ENCODE data around the gene ACKR1. TPM values are rescaled to one million over a fixed set of nuclear protein-coding genes. Genes with fewer than 3 reads are reported as not detected.
A peak's percentile ranks its signal among the peaks of the same experiment; 100 is the strongest.

Gene ACKR1
- total RNA-seq, 4 donors from 2014 or later: 27.9 to 180 (median 94.4) TPM

DNA sequence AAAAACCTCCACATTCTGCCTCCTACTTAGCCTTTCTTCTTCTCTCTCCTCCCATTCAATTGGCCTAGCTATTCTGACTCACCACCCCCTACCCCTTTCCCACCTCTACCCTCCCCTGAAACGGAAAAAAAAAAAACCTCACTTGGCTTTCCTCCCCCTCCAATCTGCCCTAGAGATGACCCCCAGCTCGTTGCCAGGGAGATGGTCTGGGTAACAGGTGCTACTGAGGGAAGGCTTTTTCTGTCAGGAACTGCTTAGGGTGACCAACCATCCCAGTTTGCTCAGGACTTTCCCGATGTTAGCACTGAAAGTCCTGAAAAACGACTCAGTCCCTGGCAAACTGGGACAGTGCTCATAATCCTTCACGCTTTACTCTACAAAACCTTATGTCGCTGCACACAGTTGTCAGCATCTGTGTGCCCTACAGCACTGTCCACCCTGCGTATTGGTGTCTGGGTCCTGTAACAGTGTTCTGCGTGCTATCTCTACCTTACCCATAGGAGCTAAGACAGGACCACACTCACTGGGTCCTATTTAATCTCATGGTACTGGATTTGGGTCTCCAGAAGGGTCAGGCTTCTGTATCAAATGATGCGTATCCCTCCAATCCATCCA lies 41.0 kb upstream of the ACKR1 start:
- Histone ChIP-seq H3K4me3 (no peak overlapping the region), H3K9me3 (no peaks in the 10 kb centered on the region), H3K27me3 (peaks cover 17% of the 10 kb centered on the region), H3K27ac (no peak overlapping the region), H3K4me1 (peaks cover 0 to 12% (median 5%) of the 10 kb centered on the region in 3 donors), H3K36me3 (no peaks in the 10 kb centered on the region)
- ATAC-seq: no peak
- TF ChIP-seq EP300 (IDR thresholded peaks at IDR 0.05) (no peak), POLR2AphosphoS5 (IDR thresholded peaks at IDR 0.05) (no peak)
- 43 to 62% methylated on average over 5 to 9 of the region's 9 CpGs for WGBS, 2 donors (ENCODE audit: low coverage in 1 of 2)

DNA sequence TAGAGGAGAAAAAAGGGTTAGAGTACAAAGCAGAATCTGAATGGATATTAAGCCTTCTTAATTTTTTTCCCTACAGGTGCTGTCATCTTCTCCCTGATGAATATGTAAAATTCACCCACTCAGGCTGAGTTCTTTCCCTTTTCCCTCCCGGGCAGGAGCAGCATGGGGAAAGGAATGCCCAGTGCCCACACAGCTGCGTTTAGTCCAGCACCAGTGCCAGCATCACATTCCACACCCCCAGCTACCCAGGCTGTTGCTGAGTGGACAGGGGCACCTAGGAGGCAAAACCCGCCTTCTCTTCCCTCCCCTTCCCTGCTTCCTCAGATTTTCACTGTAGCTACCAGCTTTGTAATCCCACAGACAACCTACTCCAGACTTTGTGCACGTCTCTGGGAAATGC lies 36.6 kb upstream of the ACKR1 start:
- H3K27ac ChIP-seq: no peak overlapping the region
- no peaks in the 10 kb centered on the region for H3K9me3 ChIP-seq

DNA sequence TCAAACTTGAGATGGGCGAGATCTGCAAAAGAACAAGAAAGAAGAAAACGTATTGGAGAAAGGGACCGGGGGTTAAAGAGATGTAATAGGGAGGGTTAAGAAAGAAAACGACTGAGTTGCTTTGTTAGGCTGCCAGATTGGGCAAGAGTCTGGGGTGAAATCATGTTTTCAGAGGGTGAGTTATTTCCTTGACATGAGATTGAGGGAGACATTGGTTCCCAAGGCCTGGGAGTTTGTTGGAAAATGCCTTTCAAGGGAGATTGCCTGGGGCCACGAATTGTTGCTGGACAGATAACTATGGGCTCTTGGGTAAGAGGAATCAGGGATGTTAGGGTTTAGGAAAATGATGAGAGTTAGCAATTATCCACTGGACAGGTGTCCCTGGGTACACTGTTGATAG lies 34.0 kb upstream of the ACKR1 start:
- 40 to 69% methylated on average over 2 to 5 of the region's 5 CpGs for WGBS, 2 donors (ENCODE audit: low coverage in 1 of 2)
- Histone ChIP-seq H3K36me3 (no peaks in the 10 kb centered on the region), H3K4me3 (peak overlapping the region in 1 of 2 donors; percentile 54), H3K4me1 (peaks cover 0 to 29% (median 0%) of the 10 kb centered on the region in 3 donors), H3K27ac (peak overlapping the region in 3 of 4 donors; percentile 41 to 74 (median 50)), H3K27me3 (peaks cover 63% of the 10 kb centered on the region), H3K9me3 (no peaks in the 10 kb centered on the region)
- ATAC-seq: peak; percentile 10
- TF ChIP-seq POLR2AphosphoS5 (IDR thresholded peaks at IDR 0.05) (no peak), POLR2A (IDR thresholded peaks at IDR 0.05) (no peak), EP300 (IDR thresholded peaks at IDR 0.05) (no peak)
- TF ChIP-seq, protein P1, sequence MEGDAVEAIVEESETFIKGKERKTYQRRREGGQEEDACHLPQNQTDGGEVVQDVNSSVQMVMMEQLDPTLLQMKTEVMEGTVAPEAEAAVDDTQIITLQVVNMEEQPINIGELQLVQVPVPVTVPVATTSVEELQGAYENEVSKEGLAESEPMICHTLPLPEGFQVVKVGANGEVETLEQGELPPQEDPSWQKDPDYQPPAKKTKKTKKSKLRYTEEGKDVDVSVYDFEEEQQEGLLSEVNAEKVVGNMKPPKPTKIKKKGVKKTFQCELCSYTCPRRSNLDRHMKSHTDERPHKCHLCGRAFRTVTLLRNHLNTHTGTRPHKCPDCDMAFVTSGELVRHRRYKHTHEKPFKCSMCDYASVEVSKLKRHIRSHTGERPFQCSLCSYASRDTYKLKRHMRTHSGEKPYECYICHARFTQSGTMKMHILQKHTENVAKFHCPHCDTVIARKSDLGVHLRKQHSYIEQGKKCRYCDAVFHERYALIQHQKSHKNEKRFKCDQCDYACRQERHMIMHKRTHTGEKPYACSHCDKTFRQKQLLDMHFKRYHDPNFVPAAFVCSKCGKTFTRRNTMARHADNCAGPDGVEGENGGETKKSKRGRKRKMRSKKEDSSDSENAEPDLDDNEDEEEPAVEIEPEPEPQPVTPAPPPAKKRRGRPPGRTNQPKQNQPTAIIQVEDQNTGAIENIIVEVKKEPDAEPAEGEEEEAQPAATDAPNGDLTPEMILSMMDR (IDR thresholded peaks at IDR 0.05): no peak

More for the DNA sequence above, 36.6 kb upstream of the ACKR1 start:
- Histone ChIP-seq H3K4me1 (peaks cover 0 to 25% (median 0%) of the 10 kb centered on the region in 3 donors), H3K4me3 (no peak overlapping the region), H3K36me3 (no peaks in the 10 kb centered on the region), H3K27me3 (peaks cover 54% of the 10 kb centered on the region)
- TF ChIP-seq, protein P1 (IDR thresholded peaks at IDR 0.05): no peak
- TF ChIP-seq POLR2A (IDR thresholded peaks at IDR 0.05) (no peak), EP300 (IDR thresholded peaks at IDR 0.05) (no peak), POLR2AphosphoS5 (IDR thresholded peaks at IDR 0.05) (no peak)
- no peak for ATAC-seq
- WGBS, 2 donors (ENCODE audit: low coverage in 1 of 2): 44 to 65% methylated on average over 3 to 4 of the region's 4 CpGs

DNA sequence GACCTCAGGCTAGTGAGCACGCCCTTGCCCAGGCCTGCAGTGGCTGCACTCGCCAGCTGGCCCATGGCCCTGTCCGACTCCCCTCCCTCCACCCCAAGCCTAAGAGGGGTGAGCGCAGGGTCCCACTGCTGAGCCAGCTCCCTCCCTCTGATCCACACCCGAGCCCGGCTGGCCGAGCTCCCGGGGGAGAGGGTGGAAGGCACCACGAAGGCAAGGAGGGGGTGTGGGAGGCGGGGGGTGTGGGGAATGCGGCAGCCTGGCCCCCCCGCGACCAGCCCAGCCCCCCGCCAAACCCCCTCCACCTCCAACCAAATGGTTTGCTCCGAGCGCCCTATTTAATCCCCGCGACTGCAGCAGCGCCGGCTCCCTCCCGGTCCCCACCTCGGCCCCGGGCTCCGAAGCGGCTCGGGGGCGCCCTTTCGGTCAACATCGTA lies 33.4 kb upstream of the ACKR1 start, which contains the start of gene CADM3:
Gene CADM3 (plus strand): TSS at position 362 of the 434 bp plus-strand sequence. CDS start 151 bp downstream, outside the sequence.
- peak; percentile 37 for ATAC-seq
- Histone ChIP-seq H3K27ac (peak within 1 kb of the TSS in 3 of 4 donors; percentile 41 to 74 (median 50)), H3K4me3 (peak within 1 kb of the TSS; percentile 16 to 54), H3K4me1 (peaks cover 0 to 29% (median 0%) of the 10 kb centered on the region in 3 donors), H3K9me3 (no peaks in the 10 kb centered on the region), H3K36me3 (no peaks in the 10 kb centered on the region), H3K27me3 (peaks cover 63% of the 10 kb centered on the region)
- 0% methylated on average over 8 of the region's 29 CpGs; no CpG with 5 or more reads in 1 of the 2 donors for WGBS, 2 donors (ENCODE audit: low coverage in 1 of 2)
- no peak for TF ChIP-seq EP300 (IDR thresholded peaks at IDR 0.05)
- TF ChIP-seq, protein P1 (IDR thresholded peaks at IDR 0.05): no peak
- TF ChIP-seq POLR2A (IDR thresholded peaks at IDR 0.05): no peak
- TF ChIP-seq POLR2AphosphoS5 (IDR thresholded peaks at IDR 0.05): no peak

DNA sequence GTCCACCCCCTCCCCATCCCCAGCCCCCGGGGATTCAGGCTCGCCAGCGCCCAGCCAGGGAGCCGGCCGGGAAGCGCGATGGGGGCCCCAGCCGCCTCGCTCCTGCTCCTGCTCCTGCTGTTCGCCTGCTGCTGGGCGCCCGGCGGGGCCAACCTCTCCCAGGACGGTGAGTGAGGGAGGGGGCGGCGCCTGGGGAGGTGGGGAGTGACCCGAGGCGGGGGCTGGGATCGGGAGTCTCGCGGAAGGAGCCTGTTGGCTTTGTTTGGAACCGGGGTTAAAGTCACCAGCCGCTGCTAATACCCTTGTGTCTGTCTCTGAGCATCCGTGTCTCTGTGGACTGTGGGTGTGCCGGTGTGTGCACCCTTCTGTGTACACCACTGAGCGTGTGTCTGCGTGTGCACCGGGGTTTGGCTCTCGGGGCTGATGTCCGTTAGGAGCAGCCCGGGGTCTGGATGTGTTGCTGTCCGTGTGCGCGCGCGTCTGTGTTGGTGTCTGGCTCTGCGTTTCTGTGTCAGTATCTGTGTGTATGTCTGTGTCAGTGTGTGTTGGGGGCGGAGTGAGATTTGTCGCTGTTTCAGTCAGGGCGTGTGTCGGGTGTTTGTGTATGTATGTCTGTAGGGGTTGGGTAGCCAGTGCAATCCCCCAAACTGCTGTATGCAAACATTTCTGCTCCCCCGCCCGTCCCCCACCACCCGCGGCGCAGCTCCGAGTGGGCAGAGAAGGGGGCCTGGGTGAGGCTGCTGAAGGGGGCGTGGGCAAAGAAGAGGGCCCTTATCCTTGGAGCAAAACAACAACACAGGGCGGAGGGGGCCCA lies 32.8 kb upstream of the ACKR1 start:
- Histone ChIP-seq H3K27me3 (peaks cover 61% of the 10 kb centered on the region), H3K4me1 (peaks cover 0 to 29% (median 0%) of the 10 kb centered on the region in 3 donors), H3K27ac (peak overlapping the region in 3 of 4 donors; percentile 38 to 74 (median 50)), H3K36me3 (no peaks in the 10 kb centered on the region), H3K9me3 (no peaks in the 10 kb centered on the region), H3K4me3 (peak overlapping the region; percentile 16 to 54)
- peak; percentile 5 for ATAC-seq
- TF ChIP-seq, protein P1 (IDR thresholded peaks at IDR 0.05): no peak
- TF ChIP-seq POLR2AphosphoS5 (IDR thresholded peaks at IDR 0.05): no peak
- no peak for TF ChIP-seq EP300 (IDR thresholded peaks at IDR 0.05)
- TF ChIP-seq POLR2A (IDR thresholded peaks at IDR 0.05): no peak
- WGBS, 2 donors (ENCODE audit: low coverage in 1 of 2): no CpG with 5 or more reads among the region's 49 CpGs
